WI38 (cell line): ENCODE results near the gene RNF144B.

ENCODE experiments used
- H3K4me3 ChIP-seq: 2 replicates; pipeline ENCODE4 v1.5.1; 2011; ENCODE audit warnings: low read depth, mild to moderate bottlenecking, control low read depth, low read length
- CTCF ChIP-seq: IDR thresholded peaks from 2 replicates; pipeline ENCODE4 v1.5.1; 2012; ENCODE audit warnings: low read depth, mild to moderate bottlenecking, control low read depth, low read length

RNF144B gene

GRCh38 chr6:18469536-18469935 lies 82.4 kb downstream of the RNF144B start:
- no peak for TF ChIP-seq CTCF
- H3K4me3 ChIP-seq: no peak overlapping the region

- no peak overlapping the region for H3K4me3 ChIP-seq
- TF ChIP-seq CTCF: no peak
Measured at GRCh38 chr6:18471232-18471964, 84.2 kb downstream of the RNF144B start.

GRCh38 chr6:18472941-18473340 lies 85.8 kb downstream of the RNF144B start:
- no peak overlapping the region for H3K4me3 ChIP-seq
- no peak for TF ChIP-seq CTCF

GRCh38 chr6:18473755-18474154 lies 86.6 kb downstream of the RNF144B start:
- no peak for TF ChIP-seq CTCF
- H3K4me3 ChIP-seq: no peak overlapping the region

GRCh38 chr6:18477301-18477941 lies 90.3 kb downstream of the RNF144B start:
- no peak for TF ChIP-seq CTCF
- H3K4me3 ChIP-seq: no peak overlapping the region

- no peak overlapping the region for H3K4me3 ChIP-seq
- TF ChIP-seq CTCF: no peak
Measured at GRCh38 chr6:18478610-18479009, 91.5 kb downstream of the RNF144B start.

GRCh38 chr6:18481870-18482269 lies 94.7 kb downstream of the RNF144B start:
- no peak for TF ChIP-seq CTCF
- no peak overlapping the region for H3K4me3 ChIP-seq
